ENCODE results near the gene SV2B. TPM values are rescaled to one million over a fixed set of nuclear protein-coding genes. Genes with fewer than 3 reads are reported as not detected.

Gene SV2B
- polyA plus RNA-seq, 1 donor (not counting 4 experiments of a cell fraction or from before 2014, with no cell fraction given), result 0.04 TPM

DNA sequence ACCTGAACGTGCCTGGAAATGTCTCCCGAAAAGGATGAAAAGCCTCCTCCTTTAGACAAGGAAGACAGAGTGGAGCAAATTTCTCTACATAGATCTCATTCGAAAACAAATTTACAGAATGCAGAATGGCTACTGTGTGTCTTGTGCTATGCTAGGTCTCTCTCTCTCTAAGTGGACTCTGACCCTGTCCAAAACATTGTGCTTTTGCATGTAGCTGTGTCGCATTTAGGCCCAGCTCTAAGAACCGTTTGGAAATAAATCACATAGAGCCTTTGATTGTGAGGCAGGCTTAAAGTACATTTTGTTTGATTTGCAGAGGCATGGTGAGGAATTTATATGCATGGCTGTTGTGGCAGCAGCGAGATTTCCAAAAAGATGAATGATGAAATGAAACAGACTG is 198.0 kb downstream of the SV2B start:
- Histone ChIP-seq H2AFZ (ENCODE audit: control insufficient read depth, low read length) (no peak overlapping the region), H3K36me3 (ENCODE audit: control insufficient read depth in 2 of 2, extremely low read depth in 1 of 2, insufficient read depth in 2 of 2, low read length in 2 of 2) (no peaks in the 10 kb centered on the region), H3K9me3 (ENCODE audit: control insufficient read depth, low read depth, low read length) (no peaks in the 10 kb centered on the region), H3K4me1 (ENCODE audit: control insufficient read depth, extremely low read depth, insufficient read depth, low read length) (no peaks in the 10 kb centered on the region), H3K79me2 (ENCODE audit: control insufficient read depth, insufficient read depth, low read length) (no peaks in the 10 kb centered on the region), H3K27ac (ENCODE audit: control insufficient read depth, insufficient read depth, low read length) (no peak overlapping the region), H3K27me3 (ENCODE audit: control insufficient read depth, extremely low read depth, insufficient read depth, low read length) (no peaks in the 10 kb centered on the region), H3K9me1 (ENCODE audit: control insufficient read depth, extremely low read depth, insufficient read depth, low read length) (no peaks in the 10 kb centered on the region), H3K4me2 (ENCODE audit: control insufficient read depth, extremely low read depth, insufficient read depth, low read depth, low read length) (no peak overlapping the region), H4K20me1 (ENCODE audit: control insufficient read depth, extremely low read depth, insufficient read depth, low read length) (no peaks in the 10 kb centered on the region), H3K9ac (ENCODE audit: control insufficient read depth, extremely low read depth, insufficient read depth, low read length) (no peak overlapping the region), H3K4me3 (ENCODE audit: control insufficient read depth in 2 of 3, extremely low read depth in 1 of 3, insufficient read depth in 2 of 3, low read depth in 1 of 3, low read length in 3 of 3) (no peak overlapping the region)
- no peak for FAIRE-seq
- no peak for DNase-seq (ENCODE audit: low read depth, low spot score)
- TF ChIP-seq, protein P1, sequence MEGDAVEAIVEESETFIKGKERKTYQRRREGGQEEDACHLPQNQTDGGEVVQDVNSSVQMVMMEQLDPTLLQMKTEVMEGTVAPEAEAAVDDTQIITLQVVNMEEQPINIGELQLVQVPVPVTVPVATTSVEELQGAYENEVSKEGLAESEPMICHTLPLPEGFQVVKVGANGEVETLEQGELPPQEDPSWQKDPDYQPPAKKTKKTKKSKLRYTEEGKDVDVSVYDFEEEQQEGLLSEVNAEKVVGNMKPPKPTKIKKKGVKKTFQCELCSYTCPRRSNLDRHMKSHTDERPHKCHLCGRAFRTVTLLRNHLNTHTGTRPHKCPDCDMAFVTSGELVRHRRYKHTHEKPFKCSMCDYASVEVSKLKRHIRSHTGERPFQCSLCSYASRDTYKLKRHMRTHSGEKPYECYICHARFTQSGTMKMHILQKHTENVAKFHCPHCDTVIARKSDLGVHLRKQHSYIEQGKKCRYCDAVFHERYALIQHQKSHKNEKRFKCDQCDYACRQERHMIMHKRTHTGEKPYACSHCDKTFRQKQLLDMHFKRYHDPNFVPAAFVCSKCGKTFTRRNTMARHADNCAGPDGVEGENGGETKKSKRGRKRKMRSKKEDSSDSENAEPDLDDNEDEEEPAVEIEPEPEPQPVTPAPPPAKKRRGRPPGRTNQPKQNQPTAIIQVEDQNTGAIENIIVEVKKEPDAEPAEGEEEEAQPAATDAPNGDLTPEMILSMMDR (optimal IDR thresholded peaks at IDR 0.05 in 1 of 3, IDR thresholded peaks at IDR 0.05 in 1 of 3, conservative IDR thresholded peaks at IDR 0.05 in 1 of 3; ENCODE audit: extremely low read depth in 1 of 3, insufficient read depth in 2 of 3, low read length in 3 of 3), result no peak
- no peak for TF ChIP-seq EZH2 (IDR thresholded peaks at IDR 0.05; ENCODE audit: low read length)
- dilution Hi-C loops (cut with MboI; ENCODE audit: extremely low pct_ligation_motif_present, low sequenced_read_pairs), result loop anchor here (25.0 kb wide), 1 partner anchor 214 kb away; no protein-coding TSS in a partner anchor

DNA sequence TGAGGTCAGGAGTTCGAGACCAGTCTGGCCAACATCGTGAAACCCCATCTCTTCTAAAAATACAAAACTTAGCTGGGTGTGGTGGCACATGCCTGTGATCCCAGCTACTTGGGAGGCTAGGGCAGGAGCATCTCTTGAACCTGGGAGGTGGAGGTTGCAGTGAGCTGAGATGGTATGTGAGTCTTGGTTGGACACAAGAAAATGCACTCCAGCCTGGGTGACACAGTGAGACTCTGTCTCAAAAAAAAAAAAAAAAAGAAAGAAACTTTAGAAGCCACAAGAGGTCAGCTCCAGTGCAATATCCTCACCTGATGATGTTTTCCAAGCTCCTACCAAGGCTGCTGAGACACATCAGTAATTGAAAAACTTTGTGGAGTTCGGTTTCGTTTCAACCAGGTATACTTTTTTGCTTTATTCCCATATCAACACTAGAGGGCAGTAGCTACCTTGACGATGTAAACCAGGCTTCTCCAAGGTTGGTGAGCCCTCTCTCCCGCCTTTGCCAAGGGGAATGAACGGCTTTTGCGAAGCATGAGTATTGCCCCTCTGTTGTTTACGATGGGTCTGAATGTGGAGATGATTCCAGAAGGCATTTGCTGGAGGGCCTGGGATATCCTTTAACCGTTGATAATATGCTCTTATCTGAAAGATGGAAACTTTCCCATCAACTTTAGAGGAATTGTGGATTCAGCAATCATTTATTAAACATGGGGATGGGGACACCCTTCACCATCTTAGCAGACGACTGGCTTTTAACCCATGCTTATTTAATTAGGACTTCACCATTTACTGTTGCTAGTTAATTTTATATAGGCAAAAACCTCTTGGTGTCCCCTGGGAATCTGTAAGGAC is 202.8 kb downstream of the SV2B start:
- H3K4me2 ChIP-seq (ENCODE audit: control insufficient read depth, extremely low read depth, insufficient read depth, low read depth, low read length), result no peak overlapping the region
- FAIRE-seq (peak; percentile 80), DNase-seq (ENCODE audit: low read depth, low spot score) (peak; percentile 15)
- dilution Hi-C loops (cut with MboI; ENCODE audit: extremely low pct_ligation_motif_present, low sequenced_read_pairs), result no loop called here
- no peaks in the 10 kb centered on the region for H3K9me3 ChIP-seq (ENCODE audit: control insufficient read depth, low read depth, low read length)
- no peaks in the 10 kb centered on the region for H3K4me1 ChIP-seq (ENCODE audit: control insufficient read depth, extremely low read depth, insufficient read depth, low read length)
- H3K27me3 ChIP-seq (ENCODE audit: control insufficient read depth, extremely low read depth, insufficient read depth, low read length), result peaks cover 5% of the 10 kb centered on the region
- H2AFZ ChIP-seq (ENCODE audit: control insufficient read depth, low read length), result no peak overlapping the region
- no peaks in the 10 kb centered on the region for H3K36me3 ChIP-seq (ENCODE audit: control insufficient read depth in 2 of 2, extremely low read depth in 1 of 2, insufficient read depth in 2 of 2, low read length in 2 of 2)
- no peaks in the 10 kb centered on the region for H3K79me2 ChIP-seq (ENCODE audit: control insufficient read depth, insufficient read depth, low read length)
- no peaks in the 10 kb centered on the region for H4K20me1 ChIP-seq (ENCODE audit: control insufficient read depth, extremely low read depth, insufficient read depth, low read length)
- H3K9me1 ChIP-seq (ENCODE audit: control insufficient read depth, extremely low read depth, insufficient read depth, low read length), result no peaks in the 10 kb centered on the region
- TF ChIP-seq, protein P1 (optimal IDR thresholded peaks at IDR 0.05 in 1 of 3, IDR thresholded peaks at IDR 0.05 in 1 of 3, conservative IDR thresholded peaks at IDR 0.05 in 1 of 3; ENCODE audit: extremely low read depth in 1 of 3, insufficient read depth in 2 of 3, low read length in 3 of 3), result peak; percentile 71 to 84 (median 75)
- no peak for TF ChIP-seq EZH2 (IDR thresholded peaks at IDR 0.05; ENCODE audit: low read length)
- H3K9ac ChIP-seq (ENCODE audit: control insufficient read depth, extremely low read depth, insufficient read depth, low read length), result no peak overlapping the region
- H3K4me3 ChIP-seq (ENCODE audit: control insufficient read depth in 2 of 3, extremely low read depth in 1 of 3, insufficient read depth in 2 of 3, low read depth in 1 of 3, low read length in 3 of 3), result no peak overlapping the region
- no peak overlapping the region for H3K27ac ChIP-seq (ENCODE audit: control insufficient read depth, insufficient read depth, low read length)
